Lower leg skin (tissue), 3 donors: ENCODE measurements around the gene IFT27.

Experiments
- POLR2A ChIP-seq, 2 donors: fragments of 450-650 bp; IDR thresholded peaks; one replicate each; pipeline ENCODE4 v1.6.1; 2016 to 2017; ENCODE audit warnings: antibody characterized with exemption in 2 of 2, mild to moderate bottlenecking in 1 of 2, moderate library complexity in 1 of 2
- TF ChIP-seq, protein P1 (sequence below), 3 donors: fragments of 450-650 bp; IDR thresholded peaks; one replicate each; pipeline ENCODE4 v1.5.1; 2016; ENCODE audit warnings: antibody characterized with exemption in 3 of 3, mild to moderate bottlenecking in 3 of 3, moderate library complexity in 2 of 3

DNA sequence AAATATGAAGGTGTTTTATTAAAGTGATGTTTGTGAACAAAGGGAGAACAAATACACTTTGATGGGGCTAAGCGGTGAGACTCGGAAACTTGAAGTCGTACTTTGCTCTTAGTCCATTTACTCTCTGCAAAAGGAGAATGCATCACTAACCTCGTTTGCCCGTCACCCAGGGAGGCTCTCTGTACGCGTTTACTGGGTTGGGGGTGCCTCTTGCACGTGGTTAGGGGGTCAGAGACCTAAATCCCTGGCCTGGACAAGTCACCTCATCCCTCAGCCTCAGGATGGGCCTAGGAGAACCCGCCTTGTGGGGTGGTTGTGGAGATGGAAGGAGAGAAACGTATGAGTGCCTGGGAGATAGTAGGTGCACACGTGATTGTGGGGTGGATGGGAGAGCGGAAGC is 803 bp upstream of the IFT27 start:
- TF ChIP-seq, protein P1, sequence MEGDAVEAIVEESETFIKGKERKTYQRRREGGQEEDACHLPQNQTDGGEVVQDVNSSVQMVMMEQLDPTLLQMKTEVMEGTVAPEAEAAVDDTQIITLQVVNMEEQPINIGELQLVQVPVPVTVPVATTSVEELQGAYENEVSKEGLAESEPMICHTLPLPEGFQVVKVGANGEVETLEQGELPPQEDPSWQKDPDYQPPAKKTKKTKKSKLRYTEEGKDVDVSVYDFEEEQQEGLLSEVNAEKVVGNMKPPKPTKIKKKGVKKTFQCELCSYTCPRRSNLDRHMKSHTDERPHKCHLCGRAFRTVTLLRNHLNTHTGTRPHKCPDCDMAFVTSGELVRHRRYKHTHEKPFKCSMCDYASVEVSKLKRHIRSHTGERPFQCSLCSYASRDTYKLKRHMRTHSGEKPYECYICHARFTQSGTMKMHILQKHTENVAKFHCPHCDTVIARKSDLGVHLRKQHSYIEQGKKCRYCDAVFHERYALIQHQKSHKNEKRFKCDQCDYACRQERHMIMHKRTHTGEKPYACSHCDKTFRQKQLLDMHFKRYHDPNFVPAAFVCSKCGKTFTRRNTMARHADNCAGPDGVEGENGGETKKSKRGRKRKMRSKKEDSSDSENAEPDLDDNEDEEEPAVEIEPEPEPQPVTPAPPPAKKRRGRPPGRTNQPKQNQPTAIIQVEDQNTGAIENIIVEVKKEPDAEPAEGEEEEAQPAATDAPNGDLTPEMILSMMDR (IDR thresholded peaks at IDR 0.05), result no peak
- no peak for TF ChIP-seq POLR2A (IDR thresholded peaks at IDR 0.05)
